Measurements from ENCODE around the gene C22orf31.

Gene C22orf31

GRCh38 chr22:29081517-29082236 is 20.0 kb upstream of the C22orf31 start:
- DNase-seq (ENCODE audit: low read depth, low spot score) = no peak

DNA sequence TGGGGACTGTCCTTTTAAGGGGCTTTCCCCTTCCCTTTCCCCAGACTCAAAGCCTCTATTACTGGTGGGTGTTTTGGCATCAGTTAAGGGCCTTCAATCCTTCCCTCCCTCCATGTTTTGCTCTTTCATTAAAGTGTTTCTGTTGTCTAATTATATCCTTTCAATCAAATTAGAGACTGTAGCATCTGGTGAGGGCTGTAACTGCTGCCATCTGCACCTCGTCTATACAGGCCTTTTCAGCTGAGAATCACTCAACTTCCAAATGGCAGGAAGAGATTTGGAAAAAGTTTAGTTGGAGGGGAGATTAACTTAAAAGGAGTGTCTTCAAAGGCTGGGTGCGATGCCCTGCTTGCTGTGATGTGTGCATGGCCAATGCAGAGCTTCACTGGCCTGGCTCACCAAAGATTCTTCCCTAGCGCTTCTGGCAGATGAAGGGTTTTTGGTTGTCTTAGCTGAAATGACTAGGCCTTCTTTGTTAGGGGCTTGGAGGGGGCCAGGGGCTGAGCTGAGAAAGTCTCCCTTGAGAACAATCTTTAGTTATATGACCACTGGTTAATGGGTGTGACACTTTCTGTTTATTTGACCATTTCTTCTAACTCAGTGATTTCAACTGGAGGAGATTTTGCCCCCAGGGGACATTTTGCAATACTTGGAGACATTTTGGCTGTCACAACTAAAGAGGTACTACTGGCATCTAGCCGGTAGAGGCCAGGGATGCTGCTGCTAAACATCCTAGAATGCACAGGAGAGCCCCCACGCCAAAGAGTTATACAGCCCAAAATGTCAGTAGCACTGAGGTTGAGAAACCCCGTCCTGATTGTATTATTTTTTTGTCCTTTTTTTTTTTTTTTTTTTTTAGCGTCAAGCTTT is 18.7 kb upstream of the C22orf31 start:
- DNase-seq (ENCODE audit: low read depth, low spot score) = no peak

- peak; percentile 36 for DNase-seq (ENCODE audit: low read depth, low spot score)
Observed at GRCh38 chr22:29079218-29079901, 17.7 kb upstream of the C22orf31 start.

DNA sequence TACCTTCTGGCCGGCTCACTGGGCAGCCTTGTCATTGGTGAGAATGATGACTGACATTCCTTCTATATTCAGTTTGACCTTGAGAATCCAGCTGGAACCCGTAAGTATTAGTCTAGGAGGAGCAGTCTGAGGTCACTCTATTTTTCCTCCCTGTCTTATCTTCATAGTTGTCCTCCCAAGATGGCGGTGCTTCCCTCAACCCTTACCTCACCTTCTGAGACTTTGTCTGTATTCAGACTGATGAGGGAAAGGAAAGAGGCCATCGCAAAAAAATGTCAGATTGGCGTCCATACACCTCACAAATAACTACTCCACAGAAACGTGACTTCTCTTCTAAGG is 17.2 kb upstream of the C22orf31 start:
- DNase-seq (ENCODE audit: low read depth, low spot score) = no peak

GRCh38 chr22:29078036-29078868 is 16.6 kb upstream of the C22orf31 start:
- DNase-seq (ENCODE audit: low read depth, low spot score) = no peak

DNA sequence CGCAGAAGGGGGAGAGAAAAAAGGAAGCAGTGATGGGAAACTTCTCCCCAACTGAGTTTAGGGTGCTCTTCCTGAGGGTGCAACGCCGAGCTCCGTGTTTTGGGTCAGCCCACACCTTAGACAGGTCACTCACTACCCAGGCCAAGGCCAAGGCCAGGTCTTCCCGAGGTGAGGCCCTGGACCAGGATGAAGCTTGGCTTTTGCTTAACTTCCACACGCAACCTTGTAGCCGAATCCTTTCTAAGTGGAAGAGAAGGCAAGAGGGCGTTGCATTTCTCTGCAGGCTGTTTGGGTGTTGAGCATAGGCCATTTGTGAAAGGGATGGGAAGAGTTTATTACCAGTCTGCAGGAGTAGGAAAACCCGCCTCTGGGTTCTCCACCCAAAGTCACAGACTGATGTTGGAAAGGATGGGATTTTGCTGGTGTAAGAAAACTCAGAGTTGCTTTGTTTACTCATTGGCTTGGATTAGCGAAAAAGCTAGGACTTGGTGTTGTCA is 12.7 kb upstream of the C22orf31 start:
- no peak for DNase-seq (ENCODE audit: low read depth, low spot score)

DNA sequence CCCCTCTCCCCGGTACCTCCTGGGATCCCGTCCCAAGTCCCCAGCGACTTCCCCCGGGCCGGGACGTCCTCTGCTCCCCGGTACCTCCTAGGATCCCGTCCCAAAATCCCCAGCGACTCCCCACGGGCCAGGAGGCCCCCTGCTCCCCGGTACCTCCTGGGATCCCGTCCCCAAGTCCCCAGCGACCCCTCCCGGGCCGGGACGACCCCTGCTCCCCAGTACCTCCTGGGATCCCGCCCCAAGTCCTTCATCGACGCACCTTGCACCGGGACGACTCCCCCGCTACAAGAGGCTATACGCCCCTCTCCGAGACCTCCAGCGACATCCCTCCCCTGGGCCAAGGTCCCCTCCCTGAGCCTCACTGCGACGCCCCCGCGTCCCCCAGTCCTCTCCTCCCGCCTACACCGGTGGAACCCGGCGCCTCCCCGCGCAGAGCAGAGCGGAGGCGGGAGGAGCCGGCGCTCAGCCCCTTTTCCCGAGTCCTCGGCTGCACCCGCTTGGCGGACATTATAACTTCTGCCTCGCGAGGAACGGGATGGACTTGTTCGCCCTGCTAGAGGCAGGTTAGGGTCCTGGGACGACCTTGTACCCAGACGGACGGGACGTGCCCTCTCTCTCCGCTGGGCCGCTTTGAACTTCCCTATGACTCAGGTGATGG is 12.1 kb upstream of the C22orf31 start:
- peak; percentile 55 for DNase-seq (ENCODE audit: low read depth, low spot score)

DNA sequence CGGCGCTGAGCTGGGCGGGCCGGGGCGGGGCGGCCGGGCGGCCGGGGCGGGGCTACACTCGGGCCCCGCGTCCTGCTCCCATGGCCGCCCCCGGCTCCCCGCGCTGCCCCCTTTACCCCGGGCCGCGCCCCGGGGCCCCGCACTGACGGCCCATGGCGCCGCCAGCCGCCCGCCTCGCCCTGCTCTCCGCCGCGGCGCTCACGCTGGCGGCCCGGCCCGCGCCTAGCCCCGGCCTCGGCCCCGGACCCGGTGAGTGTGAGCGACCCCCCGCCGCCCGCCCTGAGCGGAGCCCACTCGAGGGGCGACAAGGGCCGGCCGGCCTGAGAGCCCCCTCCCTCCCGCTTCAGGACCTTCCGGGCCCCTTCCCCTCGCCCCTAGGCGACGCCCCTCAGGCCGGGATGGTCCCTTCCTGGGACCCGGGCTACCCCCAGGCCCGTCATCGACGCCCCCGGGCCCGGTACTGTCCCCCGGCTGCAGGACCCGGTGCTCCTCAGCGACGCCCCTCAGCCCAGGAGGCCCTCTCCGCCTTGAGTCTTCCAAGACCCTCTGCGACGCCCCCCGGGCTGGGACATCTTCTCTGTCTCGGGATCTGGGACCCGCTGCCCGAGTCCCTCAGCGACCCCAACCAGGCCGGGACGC is 11.5 kb upstream of the C22orf31 start, which contains the start of gene KREMEN1:
Gene KREMEN1 (plus strand): TSS at position 57 of the 639 bp plus-strand sequence. CDS start 96 bp downstream, at position 153.
- DNase-seq (ENCODE audit: low read depth, low spot score) = no peak

DNA sequence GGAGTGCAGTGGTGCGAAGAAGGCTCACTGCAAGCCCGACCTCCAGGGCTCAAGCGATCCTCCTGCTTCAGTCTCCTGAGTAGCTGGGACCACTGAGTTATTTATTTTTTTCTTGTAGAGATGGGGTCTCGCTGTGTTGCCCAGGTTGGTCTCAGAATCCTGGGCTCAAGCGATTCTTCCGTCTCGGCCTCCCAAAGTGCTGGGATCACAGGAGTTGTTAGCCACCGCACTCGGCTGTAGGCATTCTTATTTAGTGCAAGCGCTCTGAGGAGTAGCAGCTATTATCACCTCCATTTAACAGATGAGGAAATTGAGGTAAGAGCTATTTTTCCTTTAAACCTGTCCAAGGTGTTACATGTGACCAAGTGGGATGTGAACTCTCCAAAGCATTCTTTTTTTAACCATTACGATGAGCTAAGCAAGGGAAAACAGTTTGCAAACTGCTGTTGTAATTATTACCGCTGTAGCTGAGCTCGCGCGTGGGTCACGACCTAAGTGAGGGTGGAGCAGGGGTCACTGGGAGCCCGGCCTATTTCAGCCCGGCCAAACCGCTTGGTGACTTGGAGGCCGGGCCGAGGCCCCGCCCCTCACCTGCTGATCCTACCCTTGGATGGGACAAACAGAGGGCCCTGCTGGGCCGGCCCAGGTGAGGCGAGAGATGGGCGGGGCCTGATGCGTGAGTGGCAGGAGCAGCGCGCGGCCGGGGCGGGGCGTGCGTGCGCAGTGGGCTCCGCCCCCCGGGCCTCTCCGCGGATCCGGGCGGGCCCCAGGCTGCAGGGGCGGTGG is 10.8 kb upstream of the C22orf31 start:
- DNase-seq (ENCODE audit: low read depth, low spot score) = peak; percentile 90

GRCh38 chr22:29071261-29072045 is 9.8 kb upstream of the C22orf31 start:
- DNase-seq (ENCODE audit: low read depth, low spot score) = peak; percentile 40

GRCh38 chr22:29070490-29070889 is 8.9 kb upstream of the C22orf31 start:
- no peak for DNase-seq (ENCODE audit: low read depth, low spot score)

GRCh38 chr22:29069463-29069862 is 7.8 kb upstream of the C22orf31 start:
- no peak for DNase-seq (ENCODE audit: low read depth, low spot score)

GRCh38 chr22:29065468-29066190 is 4.0 kb upstream of the C22orf31 start:
- no peak for DNase-seq (ENCODE audit: low read depth, low spot score)

- DNase-seq (ENCODE audit: low read depth, low spot score) = peak; percentile 50
Observed at GRCh38 chr22:29062286-29062821, 723 bp upstream of the C22orf31 start.

DNA sequence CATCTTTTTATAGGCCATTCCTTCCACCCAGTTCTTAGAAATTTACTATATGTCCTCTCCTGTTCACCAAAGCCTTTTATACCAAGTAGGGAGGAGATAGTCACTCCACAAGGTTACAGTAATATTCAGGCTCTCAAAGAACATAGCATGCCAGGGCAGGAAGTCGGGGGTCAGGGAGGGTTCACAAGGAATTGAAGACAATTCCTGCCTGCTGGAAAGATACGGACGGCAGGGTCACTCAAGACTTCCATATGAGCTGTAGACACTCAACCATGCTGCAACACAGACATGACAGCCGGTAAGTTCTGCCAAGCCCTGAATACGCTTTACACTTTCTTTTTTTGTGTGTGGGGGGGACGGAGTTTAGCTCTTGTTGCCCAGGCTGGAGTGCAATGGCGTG is 700 bp downstream of the C22orf31 start:
- DNase-seq (ENCODE audit: low read depth, low spot score) = no peak

DNA sequence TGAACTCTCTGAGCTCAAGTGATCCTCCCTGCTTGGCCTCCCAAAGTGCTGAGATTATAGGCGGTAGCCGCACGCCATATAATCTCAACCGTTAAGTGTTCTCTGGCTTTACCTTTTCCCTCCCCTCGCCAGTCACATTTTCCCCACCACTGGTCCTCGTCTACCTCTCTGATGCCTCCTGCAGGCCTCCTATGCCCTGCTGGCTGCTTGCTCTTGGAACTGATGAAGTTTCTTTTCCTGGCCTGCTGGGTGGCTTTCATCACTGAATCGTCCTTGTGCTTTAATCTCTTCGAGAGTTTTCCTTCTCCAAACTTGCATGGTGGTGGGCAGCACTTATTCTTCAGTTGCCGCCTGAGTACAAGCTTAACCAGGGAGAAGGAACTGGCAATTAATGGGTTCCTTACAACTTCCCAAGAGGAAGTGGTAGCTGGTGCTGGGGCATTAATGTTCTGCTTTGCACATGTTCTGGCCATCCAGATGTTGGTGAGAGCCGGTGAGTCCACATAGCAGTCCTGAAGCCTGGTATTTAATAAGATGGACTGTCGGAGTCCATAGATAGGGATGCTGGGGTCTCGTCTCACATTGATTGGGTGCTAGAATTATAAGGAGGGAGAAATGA is 1.3 kb downstream of the C22orf31 start:
- no peak for DNase-seq (ENCODE audit: low read depth, low spot score)

- no peak for DNase-seq (ENCODE audit: low read depth, low spot score)
Observed at GRCh38 chr22:29056472-29056871, 5.2 kb downstream of the C22orf31 start.
